ENCODE data around the gene ABCA7.

DNA sequence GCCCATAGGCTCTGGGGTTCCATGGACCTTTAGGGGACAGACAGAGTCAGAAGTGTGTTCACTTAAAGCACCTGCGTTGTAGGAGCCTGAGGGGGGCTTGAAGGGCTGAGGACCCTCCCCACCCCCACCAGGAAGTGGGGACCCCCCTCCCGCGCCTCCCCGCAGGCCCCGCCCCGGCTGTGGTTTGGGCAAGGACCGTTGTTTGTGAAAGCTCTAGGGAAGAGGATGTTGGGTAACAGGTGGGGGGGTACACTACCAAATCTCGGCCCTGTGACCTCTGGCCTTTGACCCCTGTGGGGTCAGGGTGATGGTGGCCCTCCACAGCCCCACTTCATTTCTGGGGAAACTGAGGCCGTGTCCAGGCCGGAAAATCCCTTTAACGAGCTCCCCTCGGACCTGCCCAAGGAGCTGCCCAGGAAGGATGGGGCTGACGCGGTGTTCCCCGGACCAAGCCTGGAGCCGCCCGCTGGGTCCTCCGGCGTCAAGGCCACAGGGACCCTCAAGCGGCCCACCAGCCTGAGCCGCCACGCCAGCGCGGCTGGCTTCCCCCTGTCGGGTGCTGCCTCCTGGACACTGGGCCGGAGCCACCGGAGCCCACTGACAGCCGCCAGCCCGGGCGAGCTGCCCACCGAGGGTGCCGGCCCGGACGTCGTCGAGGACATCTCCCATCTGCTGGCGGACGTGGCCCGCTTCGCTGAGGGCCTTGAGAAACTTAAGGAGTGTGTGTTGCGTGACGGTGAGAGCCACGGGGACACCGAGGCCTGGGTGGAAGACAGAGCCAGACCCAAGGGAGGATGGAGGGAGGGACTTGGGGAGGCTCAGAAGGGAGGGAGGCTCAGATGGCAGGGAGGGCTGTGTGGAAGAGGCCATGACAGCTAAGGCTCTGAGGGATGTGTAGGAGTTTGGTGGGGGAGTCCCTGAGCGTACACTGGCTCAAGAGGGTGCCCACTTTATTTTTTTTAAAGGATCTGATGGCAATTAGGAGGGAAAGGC is 28.4 kb downstream of the ABCA7 start:
- TF ChIP-seq, protein P1, sequence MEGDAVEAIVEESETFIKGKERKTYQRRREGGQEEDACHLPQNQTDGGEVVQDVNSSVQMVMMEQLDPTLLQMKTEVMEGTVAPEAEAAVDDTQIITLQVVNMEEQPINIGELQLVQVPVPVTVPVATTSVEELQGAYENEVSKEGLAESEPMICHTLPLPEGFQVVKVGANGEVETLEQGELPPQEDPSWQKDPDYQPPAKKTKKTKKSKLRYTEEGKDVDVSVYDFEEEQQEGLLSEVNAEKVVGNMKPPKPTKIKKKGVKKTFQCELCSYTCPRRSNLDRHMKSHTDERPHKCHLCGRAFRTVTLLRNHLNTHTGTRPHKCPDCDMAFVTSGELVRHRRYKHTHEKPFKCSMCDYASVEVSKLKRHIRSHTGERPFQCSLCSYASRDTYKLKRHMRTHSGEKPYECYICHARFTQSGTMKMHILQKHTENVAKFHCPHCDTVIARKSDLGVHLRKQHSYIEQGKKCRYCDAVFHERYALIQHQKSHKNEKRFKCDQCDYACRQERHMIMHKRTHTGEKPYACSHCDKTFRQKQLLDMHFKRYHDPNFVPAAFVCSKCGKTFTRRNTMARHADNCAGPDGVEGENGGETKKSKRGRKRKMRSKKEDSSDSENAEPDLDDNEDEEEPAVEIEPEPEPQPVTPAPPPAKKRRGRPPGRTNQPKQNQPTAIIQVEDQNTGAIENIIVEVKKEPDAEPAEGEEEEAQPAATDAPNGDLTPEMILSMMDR (CRISPR knock-in tag; IDR thresholded peaks at IDR 0.05) = no peak
- no peak for TF ChIP-seq KLF9 (CRISPR knock-in tag; IDR thresholded peaks at IDR 0.05; ENCODE audit: low read depth)
- TF ChIP-seq ZFY (CRISPR knock-in tag; IDR thresholded peaks at IDR 0.05) = no peak
- TF ChIP-seq MTF1 (CRISPR knock-in tag; IDR thresholded peaks at IDR 0.05) = no peak
- no peak for TF ChIP-seq ETV5 (CRISPR knock-in tag; IDR thresholded peaks at IDR 0.05; ENCODE audit: borderline replicate concordance)
- no peak for TF ChIP-seq ZBTB8A (CRISPR knock-in tag; IDR thresholded peaks at IDR 0.05; ENCODE audit: borderline replicate concordance, low read depth)
- no peak for TF ChIP-seq CBX2 (IDR thresholded peaks at IDR 0.05; ENCODE audit: low read depth, low read length)
- no peak for TF ChIP-seq CBX2 (CRISPR knock-in tag; IDR thresholded peaks at IDR 0.05; ENCODE audit: low read depth)
- TF ChIP-seq, protein P2, sequence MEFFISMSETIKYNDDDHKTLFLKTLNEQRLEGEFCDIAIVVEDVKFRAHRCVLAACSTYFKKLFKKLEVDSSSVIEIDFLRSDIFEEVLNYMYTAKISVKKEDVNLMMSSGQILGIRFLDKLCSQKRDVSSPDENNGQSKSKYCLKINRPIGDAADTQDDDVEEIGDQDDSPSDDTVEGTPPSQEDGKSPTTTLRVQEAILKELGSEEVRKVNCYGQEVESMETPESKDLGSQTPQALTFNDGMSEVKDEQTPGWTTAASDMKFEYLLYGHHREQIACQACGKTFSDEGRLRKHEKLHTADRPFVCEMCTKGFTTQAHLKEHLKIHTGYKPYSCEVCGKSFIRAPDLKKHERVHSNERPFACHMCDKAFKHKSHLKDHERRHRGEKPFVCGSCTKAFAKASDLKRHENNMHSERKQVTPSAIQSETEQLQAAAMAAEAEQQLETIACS (CRISPR knock-in tag; IDR thresholded peaks at IDR 0.05) = no peak
- TF ChIP-seq ZNF274 (CRISPR knock-in tag; IDR thresholded peaks at IDR 0.05) = no peak
- TF ChIP-seq ZNF354B (CRISPR knock-in tag; IDR thresholded peaks at IDR 0.05) = no peak

Data from HepG2 (cell line).